ENCODE measurements around the gene NEO1. TPM values are rescaled to one million over a fixed set of nuclear protein-coding genes. Genes with fewer than 3 reads are reported as not detected.

Gene NEO1
- polyA plus RNA-seq, 1 donor from 2014 or later, result 57.0 TPM

GRCh38 chr15:73141216-73141900, 89.1 kb downstream of the NEO1 start:
- no peak overlapping the region for H2AFZ ChIP-seq (ENCODE audit: low read depth, low read length)
- no peaks in the 10 kb centered on the region for H3K79me2 ChIP-seq (replicated peaks; ENCODE audit: insufficient read depth, low read length)
- no peak for TF ChIP-seq RAD21 (conservative IDR thresholded peaks at IDR 0.05)
- no peak for TF ChIP-seq EZH2 (IDR thresholded peaks at IDR 0.05; ENCODE audit: borderline replicate concordance, insufficient read depth, low read length, poor library complexity, severe bottlenecking)
- no peak for TF ChIP-seq REST (IDR thresholded peaks at IDR 0.05; ENCODE audit: borderline replicate concordance)
- TF ChIP-seq SMC3 (conservative IDR thresholded peaks at IDR 0.05; ENCODE audit: poor library complexity), result no peak
- no peak for TF ChIP-seq TAF1 (IDR thresholded peaks at IDR 0.05; ENCODE audit: low read depth)
- TF ChIP-seq EP300 (conservative IDR thresholded peaks at IDR 0.05; ENCODE audit: poor library complexity, severe bottlenecking), result no peak
- no peak for TF ChIP-seq MXI1 (conservative IDR thresholded peaks at IDR 0.05; ENCODE audit: poor library complexity, severe bottlenecking)
- TF ChIP-seq CTCF (IDR thresholded peaks at IDR 0.05; ENCODE audit: poor library complexity, severe bottlenecking), result no peak
- no peak for TF ChIP-seq POLR2AphosphoS5 (IDR thresholded peaks at IDR 0.05)
- H3K9ac ChIP-seq (ENCODE audit: low read length), result no peak overlapping the region
- no peak overlapping the region for H3K4me2 ChIP-seq (ENCODE audit: low read length)
- H3K9me3 ChIP-seq (ENCODE audit: low read length), result no peaks in the 10 kb centered on the region
- H3K9me2 ChIP-seq (ENCODE audit: insufficient read depth, low read length), result no peaks in the 10 kb centered on the region
- H3F3A ChIP-seq (ENCODE audit: insufficient read depth, low read length, poor library complexity, severe bottlenecking), result no peaks in the 10 kb centered on the region
- no peak overlapping the region for H3K4me3 ChIP-seq (ENCODE audit: low read length)
- H3K27ac ChIP-seq (ENCODE audit: low read length), result no peak overlapping the region
- H3K27me3 ChIP-seq (ENCODE audit: insufficient read depth, low read depth, low read length), result no peaks in the 10 kb centered on the region
- H3K36me3 ChIP-seq (ENCODE audit: insufficient read depth, low read length), result peaks cover 4% of the 10 kb centered on the region
- H4K20me1 ChIP-seq (ENCODE audit: insufficient read depth), result no peaks in the 10 kb centered on the region

- no peak overlapping the region for H3K4me3 ChIP-seq (ENCODE audit: low read length)
- no peaks in the 10 kb centered on the region for H3F3A ChIP-seq (ENCODE audit: insufficient read depth, low read length, poor library complexity, severe bottlenecking)
- H3K79me2 ChIP-seq (replicated peaks; ENCODE audit: insufficient read depth, low read length), result no peaks in the 10 kb centered on the region
- H3K9me3 ChIP-seq (ENCODE audit: low read length), result no peaks in the 10 kb centered on the region
- peaks cover 4% of the 10 kb centered on the region for H3K36me3 ChIP-seq (ENCODE audit: insufficient read depth, low read length)
- TF ChIP-seq CTCF (IDR thresholded peaks at IDR 0.05; ENCODE audit: poor library complexity, severe bottlenecking) (no peak), RAD21 (conservative IDR thresholded peaks at IDR 0.05) (no peak), MXI1 (conservative IDR thresholded peaks at IDR 0.05; ENCODE audit: poor library complexity, severe bottlenecking) (no peak), EP300 (conservative IDR thresholded peaks at IDR 0.05; ENCODE audit: poor library complexity, severe bottlenecking) (no peak), SMC3 (conservative IDR thresholded peaks at IDR 0.05; ENCODE audit: poor library complexity) (no peak), REST (IDR thresholded peaks at IDR 0.05; ENCODE audit: borderline replicate concordance) (no peak), POLR2AphosphoS5 (IDR thresholded peaks at IDR 0.05) (no peak)
- no peak overlapping the region for H3K9ac ChIP-seq (ENCODE audit: low read length)
- no peak overlapping the region for H3K27ac ChIP-seq (ENCODE audit: low read length)
- no peaks in the 10 kb centered on the region for H4K20me1 ChIP-seq (ENCODE audit: insufficient read depth)
- H3K4me2 ChIP-seq (ENCODE audit: low read length), result no peak overlapping the region
- H2AFZ ChIP-seq (ENCODE audit: low read depth, low read length), result no peak overlapping the region
- H3K9me2 ChIP-seq (ENCODE audit: insufficient read depth, low read length), result no peaks in the 10 kb centered on the region
- H3K27me3 ChIP-seq (ENCODE audit: insufficient read depth, low read depth, low read length), result no peaks in the 10 kb centered on the region
These were observed 90.8 kb downstream of the NEO1 start for GRCh38 chr15:73142802-73143762.

All from neural cell (in vitro differentiated cells).